Testis (tissue), 2 donors: ENCODE results near the gene DPH6.

Experiments used
- CTCF ChIP-seq, 3 experiments: fragments of 450-650 bp in 2 of 3; fragments of 200-600 bp in 1 of 3; sonication (generic) in 1 of 3; IDR thresholded peaks; one replicate each; pipeline ENCODE4 v1.5.1; 2016 to 2019; ENCODE audit warnings: antibody characterized with exemption in 3 of 3, mild to moderate bottlenecking in 2 of 3, moderate library complexity in 1 of 3
- POLR2A ChIP-seq: fragments of 450-650 bp; IDR thresholded peaks from one replicate; pipeline ENCODE4 v1.6.1; 2017; ENCODE audit warnings: antibody characterized with exemption, mild to moderate bottlenecking, moderate library complexity

DNA sequence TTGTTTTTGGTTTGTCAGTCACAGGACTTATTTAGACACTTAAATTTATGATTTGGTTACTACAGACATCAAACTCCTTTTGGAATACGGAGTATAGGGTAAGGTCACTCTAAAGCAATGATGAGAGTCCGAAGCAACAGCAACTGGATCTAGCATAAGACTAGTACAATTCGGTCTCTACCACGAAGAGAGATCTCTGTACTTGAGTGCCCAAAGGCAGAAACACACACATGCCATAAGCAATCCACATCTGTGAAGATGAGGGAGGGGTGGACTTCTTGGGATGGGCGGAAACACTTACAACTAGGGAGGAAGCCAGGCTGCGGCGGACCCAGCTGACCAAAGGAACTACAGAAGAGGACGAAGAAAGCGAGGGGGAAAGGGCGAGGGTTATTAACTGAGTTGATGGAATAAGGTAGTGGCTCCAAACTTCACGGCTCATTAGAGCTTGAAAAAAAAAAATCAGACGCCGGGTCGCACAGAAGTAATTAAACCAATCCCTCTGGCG lies 595 bp downstream of the DPH6 start:
- no peak for TF ChIP-seq POLR2A
- TF ChIP-seq CTCF (IDR thresholded peaks at IDR 0.05): no peak
